GM21390 (cell line): ENCODE measurements around the gene NDUFAB1.
"Not testable (repeated sequence)": the region's sequence is repeated elsewhere in the genome, so short reads cannot be mapped to it uniquely, and the experiment has no call there.

Experiments used
- ATAC-seq: cut with Tn5 transposase; IDR thresholded peaks from one replicate; pipeline ENCODE4 v1.9.1; 2021; ENCODE audit not compliant: unreplicated experiment

NDUFAB1 gene

DNA sequence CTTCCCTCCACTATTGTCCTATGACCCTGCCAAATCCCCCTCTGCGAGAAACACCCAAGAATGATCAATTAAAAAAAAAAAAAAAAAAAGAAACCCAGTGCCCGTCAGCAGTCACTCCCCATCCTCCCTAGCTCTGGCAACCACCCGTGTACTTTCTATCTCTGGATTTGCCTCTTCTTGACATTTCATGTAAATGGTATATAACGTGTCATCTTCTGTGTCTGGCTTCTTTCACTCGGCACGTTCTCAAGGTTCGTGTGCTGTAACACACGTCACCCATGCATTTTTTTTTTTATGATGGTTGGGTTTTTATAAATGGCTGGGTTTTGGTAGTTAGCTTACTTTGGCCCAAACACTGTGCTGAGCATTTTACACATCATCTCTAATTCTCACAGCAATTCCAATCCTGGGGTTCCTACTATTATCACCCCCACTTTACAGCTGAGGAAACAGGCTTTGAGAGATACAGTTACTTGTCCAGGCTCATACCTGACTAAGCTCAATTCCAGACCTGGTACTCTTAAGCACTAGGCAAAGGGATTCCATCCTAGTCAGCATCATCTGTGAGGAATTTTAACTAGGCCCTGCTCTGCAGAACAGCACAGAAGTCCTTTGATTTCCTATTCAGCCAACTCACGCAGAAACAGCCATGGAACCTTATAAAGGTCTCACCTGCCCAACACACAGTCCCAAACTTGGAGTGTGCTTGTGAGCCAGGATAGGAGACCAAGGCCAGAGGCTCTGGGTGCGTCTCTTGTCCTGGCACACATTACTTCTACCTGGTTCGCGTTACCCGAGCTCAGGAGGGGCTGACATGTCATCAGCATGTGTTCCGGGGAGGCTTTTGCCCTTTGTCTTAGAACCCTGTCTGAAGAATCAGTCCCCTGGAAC lies 11.7 kb downstream of the NDUFAB1 start:
- no peak for ATAC-seq

DNA sequence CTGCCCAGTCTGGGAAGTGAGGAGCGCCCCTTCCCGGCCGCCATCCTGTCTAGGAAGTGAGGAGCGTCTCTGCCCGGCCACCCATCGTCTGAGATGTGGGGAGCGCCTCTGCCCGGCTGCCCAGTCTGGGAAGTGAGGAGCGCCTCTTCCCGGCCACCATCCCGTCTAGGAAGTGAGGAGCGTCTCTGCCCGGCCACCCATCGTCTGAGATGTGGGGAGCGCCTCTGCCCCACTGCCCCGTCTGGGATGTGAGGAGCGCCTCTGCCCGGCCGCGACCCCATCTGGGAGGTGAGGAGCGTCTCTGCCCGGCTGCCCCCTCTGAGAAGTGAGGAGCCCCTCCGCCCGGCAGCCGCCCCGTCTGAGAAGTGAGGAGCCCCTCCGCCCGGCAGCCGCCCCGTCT lies 12.8 kb downstream of the NDUFAB1 start:
- not testable (repeated sequence) for ATAC-seq

DNA sequence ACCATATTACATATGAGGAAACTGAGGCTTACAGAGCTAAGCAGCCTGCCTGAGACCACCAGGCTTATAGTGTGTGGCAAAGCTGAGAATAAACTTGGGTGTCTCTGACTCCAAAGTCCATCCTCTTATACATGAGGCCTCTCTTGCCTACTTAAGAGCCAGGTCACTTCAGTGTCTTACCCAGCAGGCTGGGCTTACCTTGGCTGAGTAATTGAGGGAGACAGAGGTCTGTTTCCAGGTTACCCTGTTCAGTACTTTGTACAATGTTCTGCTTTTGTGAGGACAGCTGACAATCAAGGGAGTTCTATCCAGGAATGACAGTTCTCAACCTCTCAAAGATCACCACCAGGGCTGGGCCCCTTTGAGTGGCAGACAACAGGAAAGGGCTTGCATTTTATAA lies 14.4 kb downstream of the NDUFAB1 start:
- no peak for ATAC-seq

DNA sequence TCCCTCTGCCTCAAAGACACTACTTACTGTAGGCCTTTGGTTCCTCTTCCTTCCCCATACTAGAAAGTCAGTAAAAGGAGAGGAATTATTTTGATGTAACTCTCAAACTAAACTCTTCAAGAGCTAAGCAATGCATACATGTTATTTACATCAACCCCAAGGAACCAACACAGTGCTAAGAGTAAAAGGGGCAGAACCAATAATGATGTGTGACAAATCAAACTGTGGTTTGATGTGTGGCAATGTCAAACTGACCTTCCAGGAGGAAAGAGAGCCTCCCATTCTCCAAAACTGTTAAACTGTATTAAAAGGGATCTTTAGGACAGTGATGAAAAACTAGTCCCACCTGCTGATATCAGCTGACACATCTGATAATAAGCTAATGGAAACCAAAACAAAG lies 15.7 kb downstream of the NDUFAB1 start:
- no peak for ATAC-seq

DNA sequence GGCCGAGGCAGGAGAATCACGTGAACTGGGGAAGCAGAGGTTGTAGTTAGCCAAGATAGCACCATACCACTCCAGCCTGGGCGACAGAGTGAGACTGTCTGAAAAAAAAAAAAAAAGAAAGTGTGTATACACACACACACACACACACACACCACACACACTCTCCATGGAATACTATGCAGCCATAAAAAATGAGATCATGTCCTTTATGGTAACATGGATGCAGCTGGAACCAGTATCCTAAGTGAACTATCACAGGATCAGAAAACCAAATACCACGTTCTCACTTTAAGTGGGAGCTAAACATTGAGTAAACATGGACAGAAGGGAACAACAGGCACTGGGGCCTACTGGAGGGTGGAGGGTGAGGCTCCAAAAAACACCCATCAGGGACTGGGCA lies 16.7 kb downstream of the NDUFAB1 start:
- ATAC-seq, result no peak

DNA sequence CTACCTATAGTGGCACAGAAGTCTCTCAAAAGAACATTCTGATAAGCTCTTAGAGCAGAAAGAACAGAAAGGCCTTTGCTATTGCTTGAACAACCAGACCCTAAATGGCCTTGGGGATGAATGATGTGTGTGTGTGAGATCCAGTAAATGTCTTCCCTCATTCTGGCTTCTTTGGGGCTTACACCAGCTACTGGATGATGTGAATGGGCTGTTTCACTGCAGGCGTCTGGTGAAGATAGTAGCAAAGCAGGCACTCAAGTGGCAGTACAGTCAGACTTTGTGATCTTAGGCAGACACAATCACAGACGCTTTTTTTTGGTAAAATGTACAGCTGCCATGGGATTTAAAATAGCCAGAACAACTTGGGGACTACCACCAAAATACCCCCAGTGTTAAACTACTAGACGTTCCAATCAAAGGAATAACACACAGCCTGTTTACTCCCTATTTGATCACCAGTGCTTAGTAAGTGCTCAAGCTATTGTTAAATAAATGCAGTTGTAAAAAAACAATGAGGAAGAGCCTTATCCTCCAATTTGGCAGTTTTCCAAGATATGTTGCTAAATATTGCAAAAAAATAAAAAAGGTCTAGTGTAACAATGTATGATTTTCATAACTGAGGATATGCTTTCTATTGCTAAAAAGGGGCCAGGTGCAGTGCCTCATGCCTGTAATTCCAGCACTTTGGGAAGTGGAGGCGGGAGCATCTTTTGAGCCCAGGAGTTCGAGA lies 17.9 kb downstream of the NDUFAB1 start:
- ATAC-seq, result no peak

DNA sequence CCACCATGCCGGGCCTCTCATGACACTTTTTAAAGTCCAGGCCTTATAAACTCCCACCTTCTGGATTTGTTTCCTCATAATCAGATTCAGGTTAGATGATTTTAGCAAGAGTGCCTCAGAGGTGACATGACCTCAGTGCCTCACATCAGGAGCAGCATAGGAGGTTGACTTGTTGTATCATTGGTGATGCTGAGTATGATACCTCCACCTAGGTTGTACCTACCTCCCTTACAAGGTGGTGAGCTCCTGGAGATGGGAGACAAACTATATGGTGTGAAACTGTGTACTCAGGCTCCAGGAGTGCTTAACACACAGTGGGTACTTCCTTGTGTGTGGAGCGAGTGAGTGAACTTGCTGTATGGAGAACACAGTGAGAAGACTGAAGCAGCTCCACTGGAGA lies 18.6 kb downstream of the NDUFAB1 start:
- no peak for ATAC-seq

DNA sequence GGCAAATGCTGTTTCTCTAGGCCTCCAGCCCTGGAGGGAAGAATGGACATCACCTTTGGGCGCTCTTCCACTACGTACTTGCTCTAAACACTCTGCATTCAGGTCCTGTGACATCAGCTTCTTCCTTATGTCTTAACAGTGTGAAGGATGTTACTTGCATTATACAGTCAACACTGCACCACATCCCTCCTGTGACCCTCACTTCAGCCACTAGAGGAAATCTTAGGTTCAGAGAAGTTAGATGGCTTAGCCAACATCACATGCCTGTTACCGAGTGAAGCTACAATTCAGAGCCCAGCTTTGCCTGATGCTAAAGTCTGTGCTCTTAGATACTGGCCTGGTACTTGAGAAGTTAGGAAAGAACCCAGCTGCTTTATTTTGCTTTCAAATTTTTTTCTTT lies 20.3 kb downstream of the NDUFAB1 start:
- ATAC-seq, result no peak

DNA sequence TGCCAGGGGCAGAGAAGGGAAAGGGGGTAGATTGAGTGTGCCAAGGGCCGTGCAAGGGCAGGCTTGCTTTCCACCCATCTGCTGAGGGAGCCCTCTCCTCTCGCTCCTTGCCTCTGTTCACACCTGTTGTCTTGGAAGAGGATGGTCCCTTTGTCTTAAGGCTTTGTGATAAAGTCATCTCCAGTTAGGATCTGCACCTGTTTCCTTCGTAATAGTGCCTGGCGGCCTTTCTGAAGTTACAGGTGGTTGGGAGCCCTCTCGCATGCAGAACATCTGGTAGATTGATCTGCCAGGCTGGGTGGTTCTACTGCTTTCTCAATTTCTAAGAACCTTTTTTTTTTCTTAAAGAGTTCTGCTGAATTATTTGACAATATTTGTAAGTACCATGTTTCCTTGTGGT lies 22.3 kb downstream of the NDUFAB1 start:
- no peak for ATAC-seq

DNA sequence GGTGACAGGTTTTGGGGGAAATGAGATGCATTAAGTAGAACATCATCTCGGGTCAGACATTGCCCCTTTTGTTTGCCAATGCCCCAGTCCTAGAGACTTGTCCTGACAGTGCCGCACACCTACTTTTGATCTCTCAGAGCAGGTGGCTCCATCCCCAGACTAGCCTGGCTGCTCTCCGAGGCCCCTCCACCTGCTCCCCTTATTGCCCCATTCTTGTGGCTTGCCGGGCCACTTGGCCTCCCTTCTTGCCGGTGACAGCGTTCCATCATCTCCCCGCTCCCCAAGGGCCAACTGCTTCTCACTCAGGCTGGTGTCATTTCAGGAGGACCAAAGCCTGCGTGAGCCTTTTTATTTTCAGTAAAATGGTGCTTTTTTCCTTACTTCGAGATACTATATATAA lies 23.7 kb downstream of the NDUFAB1 start:
- ATAC-seq, result no peak

DNA sequence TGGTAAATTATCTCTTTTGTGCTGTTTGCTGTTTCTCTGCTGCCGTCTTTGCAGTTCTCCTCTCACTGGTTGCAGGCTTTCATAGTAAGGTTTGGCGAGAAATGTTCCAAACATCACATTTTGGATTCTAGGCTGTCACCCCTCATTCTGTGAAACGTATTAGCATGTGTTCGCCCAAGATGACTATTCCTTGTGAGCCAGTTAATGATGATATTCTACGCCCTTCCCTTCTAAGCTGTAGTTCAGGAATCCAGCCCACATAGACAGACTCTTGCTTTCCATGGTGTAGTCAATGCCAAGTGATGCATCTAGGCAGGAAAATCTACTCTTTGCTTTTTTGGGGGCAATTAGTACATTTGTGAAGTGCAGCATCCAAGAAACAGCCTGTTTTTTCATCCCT lies 24.2 kb downstream of the NDUFAB1 start:
- no peak for ATAC-seq

DNA sequence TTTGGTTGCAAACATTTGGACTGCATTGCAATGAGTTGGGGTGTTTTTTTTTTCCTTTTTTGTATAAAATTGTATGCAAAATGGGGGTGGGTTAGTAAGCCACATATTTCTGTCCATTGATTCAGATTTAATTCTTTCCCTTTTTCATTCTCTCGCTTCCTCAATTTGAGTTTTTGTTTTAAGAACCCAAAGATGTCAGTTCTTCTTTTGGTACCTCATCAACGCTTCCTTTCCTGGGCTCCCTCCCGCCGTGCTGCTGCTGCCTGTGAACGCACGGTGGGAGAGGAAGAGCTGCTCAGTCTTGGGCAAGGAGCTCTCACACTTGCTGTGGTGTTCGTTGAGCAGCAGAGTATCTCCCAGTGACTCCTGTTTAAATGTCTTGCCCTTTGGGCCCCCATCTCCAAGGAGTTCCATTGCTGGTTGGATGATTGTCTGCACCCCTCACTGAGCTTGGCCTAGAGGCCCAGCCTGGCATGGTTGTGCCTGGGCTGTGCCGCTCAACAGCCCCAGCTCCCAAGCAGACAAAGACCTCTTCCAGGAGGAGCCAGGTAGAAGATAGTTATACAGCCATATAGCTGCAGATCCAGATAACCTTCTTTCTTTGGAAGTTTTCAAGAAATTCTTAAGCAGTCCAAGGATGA lies 25.0 kb downstream of the NDUFAB1 start:
- ATAC-seq, result no peak

DNA sequence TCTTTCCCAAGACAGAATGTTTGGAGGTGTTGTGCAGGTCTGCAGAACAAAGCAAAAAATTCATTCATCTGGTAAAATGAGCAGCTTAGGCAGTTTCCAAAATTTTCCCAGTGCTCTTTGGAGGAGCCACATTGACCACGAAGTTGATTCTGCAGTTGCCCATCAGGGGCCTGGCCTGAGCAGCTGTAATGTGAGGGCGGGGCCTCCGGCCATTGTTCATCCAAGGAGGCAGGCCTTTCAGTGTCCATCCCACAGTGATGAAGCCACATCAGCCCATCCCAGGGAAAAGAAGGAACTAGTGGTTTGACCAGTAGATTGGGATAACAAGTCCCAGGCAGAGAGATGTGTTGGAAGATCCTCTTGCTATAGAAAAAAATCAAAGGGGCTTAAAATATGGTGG lies 28.5 kb downstream of the NDUFAB1 start:
- no peak for ATAC-seq

DNA sequence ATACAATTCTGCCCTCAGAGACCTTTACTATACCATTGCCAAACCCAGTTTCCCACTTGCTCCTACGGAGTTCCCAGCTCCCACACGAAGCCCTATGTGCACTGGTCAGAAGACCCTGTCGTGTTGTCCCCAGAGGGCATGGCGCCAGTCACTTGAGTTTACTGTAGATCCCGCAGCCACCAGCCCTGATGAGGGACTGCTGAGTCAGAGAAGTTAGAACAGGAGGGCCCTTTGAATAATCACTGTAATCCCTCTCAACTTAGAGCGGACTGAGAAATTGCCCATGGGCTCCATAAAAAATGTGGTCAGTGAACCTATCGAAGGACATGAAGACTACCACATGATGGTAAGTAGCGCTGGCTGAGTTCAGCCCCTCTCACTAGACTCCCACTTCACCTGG lies 29.4 kb downstream of the NDUFAB1 start:
- no peak for ATAC-seq

DNA sequence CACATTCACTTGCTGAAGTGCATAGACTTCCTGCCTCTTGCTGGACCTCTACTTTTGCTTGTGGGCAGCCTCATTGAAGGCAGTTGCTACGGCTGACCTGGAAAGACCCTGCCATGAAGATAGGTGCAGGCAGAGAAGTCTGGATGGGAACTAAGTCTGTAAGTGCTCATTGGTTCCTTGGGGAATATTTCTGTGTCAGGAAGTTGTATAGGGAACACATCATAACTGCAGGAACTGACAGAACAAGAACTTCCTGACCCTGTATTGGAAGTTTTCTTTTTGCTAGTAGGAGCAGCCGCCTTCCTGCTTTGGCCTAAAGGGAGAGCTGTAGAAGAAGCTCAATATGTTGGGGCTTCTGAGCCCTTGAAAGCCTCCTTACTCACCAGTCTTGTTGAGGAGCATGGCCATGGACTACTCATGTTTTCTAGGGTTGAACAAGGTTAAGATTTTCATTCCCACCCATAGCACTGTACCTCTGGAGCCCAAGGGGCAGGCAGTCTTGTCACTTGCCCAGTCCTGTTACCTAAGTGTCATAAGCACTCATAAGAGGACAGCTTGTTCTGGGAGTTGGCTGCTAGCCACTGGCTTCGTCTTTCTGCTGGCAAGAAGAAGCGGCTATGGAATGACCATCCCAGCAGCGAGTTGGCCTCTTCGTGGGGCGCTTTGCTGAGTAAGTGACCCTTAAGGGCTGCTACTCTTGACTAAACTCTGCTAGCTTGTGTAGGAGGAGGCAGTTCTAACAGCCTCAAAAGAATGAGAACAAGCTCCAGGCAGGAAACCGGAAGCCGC lies 31.3 kb downstream of the NDUFAB1 start:
- ATAC-seq, result no peak

DNA sequence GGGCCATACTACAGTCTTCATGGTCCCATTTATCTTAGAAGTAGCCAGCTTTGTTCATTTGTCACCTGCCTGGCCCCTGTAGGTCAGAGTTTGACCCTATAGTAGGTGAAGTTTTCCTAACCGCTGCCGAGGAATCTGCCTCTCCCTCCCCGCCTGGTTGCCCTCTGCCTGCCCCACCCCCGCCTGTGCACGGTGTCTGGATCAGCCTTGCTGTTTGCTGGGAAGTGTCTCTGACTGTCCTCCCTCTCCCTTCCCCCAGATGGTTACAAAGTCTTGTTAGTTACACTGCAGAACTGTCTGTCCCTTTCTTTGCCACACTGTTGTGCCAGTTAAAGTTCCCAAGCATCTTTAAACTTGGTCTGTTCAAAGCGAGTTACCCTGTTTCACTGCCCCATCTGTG lies 32.9 kb downstream of the NDUFAB1 start:
- ATAC-seq, result no peak

DNA sequence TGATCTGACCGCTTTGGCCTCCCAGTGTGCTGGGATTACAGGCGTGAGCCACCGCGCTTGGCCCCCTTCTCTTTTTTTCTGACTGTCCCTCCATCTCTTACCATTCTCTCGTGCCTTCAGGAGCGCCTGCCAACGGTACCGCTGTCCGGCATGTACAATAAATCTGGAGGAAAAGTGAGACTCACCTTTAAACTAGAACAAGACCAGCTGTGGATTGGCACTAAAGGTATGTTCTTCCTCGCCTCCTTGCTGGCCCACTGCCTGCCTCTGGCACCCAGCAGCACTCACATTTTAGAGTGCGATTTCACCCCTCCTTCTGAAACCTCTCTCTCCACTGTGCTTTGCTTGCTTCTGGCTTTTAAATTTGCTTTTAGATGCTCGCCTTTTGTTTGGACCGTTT lies 33.6 kb downstream of the NDUFAB1 start:
- ATAC-seq, result no peak

DNA sequence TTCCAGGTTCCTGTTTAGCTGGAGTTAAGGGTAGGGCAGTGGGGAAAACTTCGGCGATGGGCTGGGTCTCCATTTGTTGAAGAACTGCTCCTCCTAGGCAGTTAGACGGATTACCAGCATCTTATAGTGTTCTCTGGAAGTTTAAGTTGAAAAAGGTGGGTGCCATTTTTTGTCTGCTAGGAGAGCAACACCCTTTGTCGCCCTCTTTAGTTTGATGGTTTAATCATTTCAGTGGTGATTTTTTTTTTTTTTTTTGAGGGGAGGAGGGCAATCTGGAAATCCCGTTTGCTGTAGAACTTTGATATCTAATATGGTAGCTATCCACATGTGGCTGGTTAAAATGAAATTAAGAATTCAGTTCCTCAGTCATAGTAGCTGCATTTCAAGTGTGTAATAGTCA lies 34.5 kb downstream of the NDUFAB1 start:
- no peak for ATAC-seq

DNA sequence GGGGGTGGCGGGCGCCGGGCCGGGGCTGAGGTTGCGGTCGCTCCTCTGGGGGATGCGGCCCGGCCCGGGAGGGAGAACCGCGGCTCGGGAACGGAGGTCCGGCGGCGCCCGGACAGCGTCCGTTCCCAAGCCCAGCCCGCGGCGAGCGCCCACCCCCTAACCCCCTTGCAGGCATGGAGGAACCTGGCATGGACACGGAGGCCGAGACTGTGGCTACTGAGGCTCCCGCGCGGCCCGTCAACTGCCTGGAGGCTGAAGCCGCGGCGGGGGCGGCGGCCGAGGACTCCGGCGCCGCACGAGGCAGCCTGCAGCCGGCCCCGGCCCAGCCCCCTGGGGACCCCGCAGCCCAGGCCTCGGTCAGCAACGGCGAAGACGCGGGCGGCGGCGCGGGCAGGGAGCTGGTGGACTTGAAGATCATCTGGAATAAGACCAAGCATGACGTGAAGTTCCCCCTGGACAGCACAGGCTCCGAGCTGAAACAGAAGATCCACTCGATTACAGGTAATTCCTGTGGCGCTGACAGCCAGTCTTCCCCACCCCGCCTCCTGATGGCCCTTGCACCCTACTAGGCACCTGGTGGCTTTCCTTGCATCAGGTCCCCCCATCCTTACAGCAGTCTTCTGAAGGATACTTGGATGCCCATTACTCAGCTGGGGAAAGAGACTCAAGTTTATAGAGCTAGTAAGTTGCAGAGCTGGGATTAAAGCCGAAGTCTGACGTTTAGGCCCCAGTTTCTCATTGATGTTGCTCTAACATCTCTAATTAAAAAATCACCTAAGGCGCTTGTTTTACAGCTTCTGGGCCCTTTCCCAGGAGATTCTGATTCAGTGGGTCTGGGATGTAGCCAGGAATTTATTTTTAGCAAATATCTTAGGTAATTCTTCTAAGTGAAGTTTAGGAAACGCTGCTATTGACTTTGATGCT lies 38.1 kb downstream of the NDUFAB1 start:
- ATAC-seq, result peak; percentile 2
